Measurements from ENCODE around the gene C10orf71. TPM values are rescaled to one million over a fixed set of nuclear protein-coding genes. Genes with fewer than 3 reads are reported as not detected.

C10orf71 gene
- total RNA-seq, 1 donor from 2014 or later = not detected

GRCh38 chr10:49320191-49320590 lies 21.2 kb downstream of the C10orf71 start:
- no peak for DNase-seq (ENCODE audit: low read depth, low spot score)
- no peaks in the 10 kb centered on the region for H3K9me3 Mint-ChIP-seq
- H3K27me3 Mint-ChIP-seq (ENCODE audit: low read depth) = peaks cover 3% of the 10 kb centered on the region
- H3K27ac Mint-ChIP-seq (ENCODE audit: unreplicated experiment) = no peak overlapping the region
- H3K4me1 Mint-ChIP-seq = no peaks in the 10 kb centered on the region
- no peak overlapping the region for H3K4me3 Mint-ChIP-seq
- no peaks in the 10 kb centered on the region for H3K36me3 Mint-ChIP-seq (ENCODE audit: low read depth)
- no peak for TF ChIP-seq CTCF (conservative IDR thresholded peaks at IDR 0.05)

DNA sequence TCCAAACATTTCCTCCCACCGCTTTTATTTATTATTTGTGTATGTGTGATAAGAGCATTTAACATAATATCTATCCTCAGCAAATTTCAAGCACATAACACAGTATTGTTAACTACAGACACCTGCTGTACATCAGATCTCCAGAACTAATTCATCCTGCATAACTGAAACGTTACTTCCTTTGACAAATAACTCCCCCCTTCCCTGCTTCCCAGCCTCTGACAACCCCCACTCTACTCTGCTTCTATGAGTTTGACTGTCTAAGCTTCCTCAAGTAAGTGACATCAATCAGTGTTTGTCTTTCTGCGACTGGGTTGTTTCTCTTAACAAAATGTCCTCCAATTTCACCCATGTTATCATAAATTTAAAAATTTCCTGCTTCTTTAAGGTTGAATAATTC lies 22.1 kb downstream of the C10orf71 start:
- H3K36me3 Mint-ChIP-seq (ENCODE audit: low read depth) = no peaks in the 10 kb centered on the region
- no peaks in the 10 kb centered on the region for H3K4me1 Mint-ChIP-seq
- H3K4me3 Mint-ChIP-seq = no peak overlapping the region
- no peak overlapping the region for H3K27ac Mint-ChIP-seq (ENCODE audit: unreplicated experiment)
- TF ChIP-seq CTCF (conservative IDR thresholded peaks at IDR 0.05) = no peak
- peaks cover 3% of the 10 kb centered on the region for H3K27me3 Mint-ChIP-seq (ENCODE audit: low read depth)
- DNase-seq (ENCODE audit: low read depth, low spot score) = no peak
- H3K9me3 Mint-ChIP-seq = no peaks in the 10 kb centered on the region

GRCh38 chr10:49322371-49323170 lies 23.6 kb downstream of the C10orf71 start:
- Mint-ChIP-seq H3K27me3 (ENCODE audit: low read depth) (peaks cover 3% of the 10 kb centered on the region), H3K27ac (ENCODE audit: unreplicated experiment) (no peak overlapping the region), H3K4me1 (no peaks in the 10 kb centered on the region), H3K36me3 (ENCODE audit: low read depth) (no peaks in the 10 kb centered on the region), H3K4me3 (no peak overlapping the region), H3K9me3 (no peaks in the 10 kb centered on the region)
- no peak for DNase-seq (ENCODE audit: low read depth, low spot score)
- TF ChIP-seq CTCF (conservative IDR thresholded peaks at IDR 0.05) = no peak

DNA sequence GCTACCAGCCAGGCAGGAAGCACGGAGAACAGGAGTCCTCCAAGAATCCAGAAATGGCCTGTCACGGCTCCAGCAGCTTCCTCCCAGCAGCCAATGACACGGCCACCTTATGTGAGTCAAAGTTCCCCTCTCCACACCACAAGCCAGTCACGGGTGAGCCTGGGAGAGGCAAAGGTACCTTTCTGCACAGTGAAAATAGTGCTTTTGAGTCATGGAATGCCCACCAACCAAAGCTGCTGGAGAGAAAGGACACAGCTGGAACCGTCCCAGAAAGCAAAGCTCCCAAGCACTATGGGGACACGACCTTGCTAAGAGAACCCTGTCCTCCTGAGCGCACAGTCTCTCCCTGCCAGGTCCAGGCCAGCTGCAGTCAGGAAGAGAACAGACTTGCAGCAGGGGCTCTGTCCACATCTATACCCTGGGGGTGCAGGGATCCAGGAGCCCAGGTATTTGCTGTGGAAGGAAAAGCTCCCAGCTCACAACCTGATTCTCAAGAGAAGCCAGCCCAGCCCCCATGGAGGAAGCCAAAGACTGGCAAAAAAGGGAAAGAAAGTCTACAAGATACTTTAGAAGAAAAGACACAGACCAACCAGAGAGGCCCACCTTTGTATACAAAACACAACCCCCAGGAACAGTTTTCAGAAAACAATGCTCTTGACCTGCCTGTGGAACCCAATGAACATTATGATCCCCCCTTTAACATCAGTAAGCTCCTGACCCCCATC lies 24.4 kb downstream of the C10orf71 start:
- no peak for TF ChIP-seq CTCF (conservative IDR thresholded peaks at IDR 0.05)
- H3K4me1 Mint-ChIP-seq = no peaks in the 10 kb centered on the region
- no peaks in the 10 kb centered on the region for H3K36me3 Mint-ChIP-seq (ENCODE audit: low read depth)
- no peak overlapping the region for H3K27ac Mint-ChIP-seq (ENCODE audit: unreplicated experiment)
- H3K9me3 Mint-ChIP-seq = no peaks in the 10 kb centered on the region
- no peak overlapping the region for H3K4me3 Mint-ChIP-seq
- H3K27me3 Mint-ChIP-seq (ENCODE audit: low read depth) = peaks cover 3% of the 10 kb centered on the region
- no peak for DNase-seq (ENCODE audit: low read depth, low spot score)

GRCh38 chr10:49323896-49324270 lies 24.9 kb downstream of the C10orf71 start:
- peaks cover 7% of the 10 kb centered on the region for H3K27me3 Mint-ChIP-seq (ENCODE audit: low read depth)
- H3K4me3 Mint-ChIP-seq = no peak overlapping the region
- H3K27ac Mint-ChIP-seq (ENCODE audit: unreplicated experiment) = no peak overlapping the region
- no peaks in the 10 kb centered on the region for H3K9me3 Mint-ChIP-seq
- DNase-seq (ENCODE audit: low read depth, low spot score) = no peak
- H3K36me3 Mint-ChIP-seq (ENCODE audit: low read depth) = no peaks in the 10 kb centered on the region
- no peaks in the 10 kb centered on the region for H3K4me1 Mint-ChIP-seq
- no peak for TF ChIP-seq CTCF (conservative IDR thresholded peaks at IDR 0.05)
